DMS 273 treated with DMSO at 0.1 percent for 48 hours (cell line): ENCODE measurements around the gene TP63.

ENCODE experiments used
- DNase-seq: peaks from one replicate; lab custom pipeline; 2025; lab: John Stamatoyannopoulos, UW

Gene TP63

GRCh38 chr3:189684317-189684716 lies 53.1 kb downstream of the TP63 start:
- DNase-seq = no peak

- DNase-seq = no peak
These were observed 54.1 kb downstream of the TP63 start for GRCh38 chr3:189685291-189685690.

GRCh38 chr3:189685860-189686259 lies 54.7 kb downstream of the TP63 start:
- no peak for DNase-seq

GRCh38 chr3:189687475-189687874 lies 56.3 kb downstream of the TP63 start:
- no peak for DNase-seq

GRCh38 chr3:189688262-189688661 lies 57.1 kb downstream of the TP63 start:
- DNase-seq = no peak

GRCh38 chr3:189689625-189690024 lies 58.4 kb downstream of the TP63 start:
- no peak for DNase-seq

- no peak for DNase-seq
These were observed 59.0 kb downstream of the TP63 start for GRCh38 chr3:189690237-189690636.

- no peak for DNase-seq
These were observed 59.5 kb downstream of the TP63 start for GRCh38 chr3:189690672-189691071.

GRCh38 chr3:189695400-189695799 lies 64.2 kb downstream of the TP63 start:
- no peak for DNase-seq

- no peak for DNase-seq
These were observed 67.6 kb downstream of the TP63 start for GRCh38 chr3:189698811-189699210.

GRCh38 chr3:189699885-189700284 lies 68.7 kb downstream of the TP63 start:
- no peak for DNase-seq

- no peak for DNase-seq
These were observed 71.0 kb downstream of the TP63 start for GRCh38 chr3:189702066-189702646.

- DNase-seq = no peak
These were observed 72.7 kb downstream of the TP63 start for GRCh38 chr3:189703865-189704264.

GRCh38 chr3:189708375-189708774 lies 77.2 kb downstream of the TP63 start:
- no peak for DNase-seq

- DNase-seq = no peak
These were observed 79.6 kb downstream of the TP63 start for GRCh38 chr3:189710620-189711402.

GRCh38 chr3:189712906-189713483 lies 81.8 kb downstream of the TP63 start:
- DNase-seq = no peak

GRCh38 chr3:189714991-189715961 lies 84.1 kb downstream of the TP63 start:
- DNase-seq = no peak

- DNase-seq = no peak
These were observed 87.0 kb downstream of the TP63 start for GRCh38 chr3:189718215-189718614.

- DNase-seq = no peak
These were observed 89.7 kb downstream of the TP63 start for GRCh38 chr3:189720736-189721417.

GRCh38 chr3:189721873-189722665 lies 90.9 kb downstream of the TP63 start:
- DNase-seq = no peak

- no peak for DNase-seq
These were observed 93.2 kb downstream of the TP63 start for GRCh38 chr3:189724356-189724755.
